GM23338 (cell line): Measurements from ENCODE around the gene BCAS3.

ENCODE experiments used
- CREB1 ChIP-seq: fragments of 250-450 bp; sonication (Bioruptor Pico); IDR thresholded peaks from 2 replicates; pipeline ENCODE4 v1.5.0; 2020; ENCODE audit warnings: low read depth, mild to moderate bottlenecking, moderate library complexity
- EZH2 ChIP-seq: fragments of 200-600 bp; sonication (generic); IDR thresholded peaks from one replicate; pipeline ENCODE4 v1.8.0; 2017; ENCODE audit warnings: antibody characterized with exemption, mild to moderate bottlenecking, low read depth; ENCODE audit not compliant: unreplicated experiment
- EZH2phosphoT487 ChIP-seq: fragments of 200-600 bp; sonication (generic); IDR thresholded peaks from one replicate; pipeline ENCODE4 v1.8.1; 2018; ENCODE audit warnings: antibody characterized with exemption; ENCODE audit not compliant: unreplicated experiment
- JUNB ChIP-seq: IDR thresholded peaks from one replicate; pipeline ENCODE4 v1.6.1; 2016; ENCODE audit warnings: antibody characterized with exemption; ENCODE audit not compliant: unreplicated experiment
- NANOG ChIP-seq: IDR thresholded peaks from 2 replicates; pipeline ENCODE4 v1.6.1; 2016; ENCODE audit warnings: antibody characterized with exemption, borderline replicate concordance
- POLR2AphosphoS5 ChIP-seq: IDR thresholded peaks from 2 replicates; pipeline ENCODE4 v1.6.1; 2016; ENCODE audit warnings: antibody characterized with exemption, low read depth
- STAT1 ChIP-seq: IDR thresholded peaks from one replicate; pipeline ENCODE4 v1.6.1; 2016; ENCODE audit warnings: antibody characterized with exemption; ENCODE audit not compliant: unreplicated experiment
- ZNF114 ChIP-seq: fragments of 250-450 bp; sonication (Bioruptor Pico); IDR thresholded peaks from 2 replicates; pipeline ENCODE4 v1.5.0; 2020; ENCODE audit warnings: mild to moderate bottlenecking, moderate library complexity
- TF ChIP-seq, protein P1 (sequence below), 2 experiments: fragments of 200-600 bp in 1 of 2; sonication (generic) in 1 of 2; conservative IDR thresholded peaks; 2 replicates each; pipeline versions ENCODE4 v1.5.1 to v1.6.1; 2016 to 2017; ENCODE audit warnings: antibody characterized with exemption in 2 of 2, low read depth in 2 of 2, mild to moderate bottlenecking in 2 of 2, moderate library complexity in 1 of 2
- TF ChIP-seq, protein P2 (sequence below): IDR thresholded peaks from one replicate; pipeline ENCODE4 v1.6.1; 2018; ENCODE audit warnings: antibody characterized with exemption; ENCODE audit not compliant: unreplicated experiment
- TF ChIP-seq, protein P3 (sequence below): IDR thresholded peaks from 2 replicates; pipeline ENCODE4 v1.6.1; 2016; ENCODE audit warnings: antibody characterized with exemption

DNA sequence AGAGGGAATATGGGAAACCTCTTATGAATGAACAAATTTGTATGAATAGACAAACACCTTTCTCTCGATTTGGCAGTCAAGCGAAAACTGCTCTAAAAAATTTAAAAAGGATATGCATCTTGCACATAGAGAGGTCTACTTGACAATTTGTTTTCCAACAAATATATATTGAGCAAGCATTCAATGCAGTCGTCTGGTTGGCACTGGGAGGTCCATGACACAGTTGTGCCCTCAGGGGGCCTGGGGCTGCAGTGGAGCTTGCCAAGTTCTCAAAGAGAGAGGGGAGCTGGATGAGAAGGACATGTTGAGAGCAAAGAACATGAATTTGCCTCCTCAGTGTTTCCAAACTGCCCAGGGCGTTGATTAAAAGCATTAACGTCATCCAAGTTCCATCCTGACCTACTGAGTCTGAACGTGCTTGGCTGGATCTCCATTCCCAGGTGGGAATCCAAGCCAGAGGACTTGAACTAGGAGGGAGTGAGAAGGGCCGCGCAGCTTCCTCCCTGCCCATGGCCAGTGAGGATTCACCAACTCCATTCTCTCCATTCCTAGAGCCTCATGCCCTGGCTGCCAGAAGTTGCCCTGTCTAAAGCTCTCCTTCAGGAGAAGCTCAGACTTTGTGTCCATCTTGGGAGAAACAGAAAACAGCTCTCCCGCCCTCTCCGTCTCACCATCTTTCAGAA lies 746.5 kb downstream of the BCAS3 start:
- TF ChIP-seq POLR2AphosphoS5 (no peak), EZH2phosphoT487 (no peak), EZH2 (no peak), ZNF114 (no peak), NANOG (no peak), JUNB (no peak), CREB1 (no peak), STAT1 (no peak)
- TF ChIP-seq, protein P1, sequence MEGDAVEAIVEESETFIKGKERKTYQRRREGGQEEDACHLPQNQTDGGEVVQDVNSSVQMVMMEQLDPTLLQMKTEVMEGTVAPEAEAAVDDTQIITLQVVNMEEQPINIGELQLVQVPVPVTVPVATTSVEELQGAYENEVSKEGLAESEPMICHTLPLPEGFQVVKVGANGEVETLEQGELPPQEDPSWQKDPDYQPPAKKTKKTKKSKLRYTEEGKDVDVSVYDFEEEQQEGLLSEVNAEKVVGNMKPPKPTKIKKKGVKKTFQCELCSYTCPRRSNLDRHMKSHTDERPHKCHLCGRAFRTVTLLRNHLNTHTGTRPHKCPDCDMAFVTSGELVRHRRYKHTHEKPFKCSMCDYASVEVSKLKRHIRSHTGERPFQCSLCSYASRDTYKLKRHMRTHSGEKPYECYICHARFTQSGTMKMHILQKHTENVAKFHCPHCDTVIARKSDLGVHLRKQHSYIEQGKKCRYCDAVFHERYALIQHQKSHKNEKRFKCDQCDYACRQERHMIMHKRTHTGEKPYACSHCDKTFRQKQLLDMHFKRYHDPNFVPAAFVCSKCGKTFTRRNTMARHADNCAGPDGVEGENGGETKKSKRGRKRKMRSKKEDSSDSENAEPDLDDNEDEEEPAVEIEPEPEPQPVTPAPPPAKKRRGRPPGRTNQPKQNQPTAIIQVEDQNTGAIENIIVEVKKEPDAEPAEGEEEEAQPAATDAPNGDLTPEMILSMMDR (conservative IDR thresholded peaks at IDR 0.05; ENCODE audit: low read depth in 2 of 2): no peak
- TF ChIP-seq, protein P2, sequence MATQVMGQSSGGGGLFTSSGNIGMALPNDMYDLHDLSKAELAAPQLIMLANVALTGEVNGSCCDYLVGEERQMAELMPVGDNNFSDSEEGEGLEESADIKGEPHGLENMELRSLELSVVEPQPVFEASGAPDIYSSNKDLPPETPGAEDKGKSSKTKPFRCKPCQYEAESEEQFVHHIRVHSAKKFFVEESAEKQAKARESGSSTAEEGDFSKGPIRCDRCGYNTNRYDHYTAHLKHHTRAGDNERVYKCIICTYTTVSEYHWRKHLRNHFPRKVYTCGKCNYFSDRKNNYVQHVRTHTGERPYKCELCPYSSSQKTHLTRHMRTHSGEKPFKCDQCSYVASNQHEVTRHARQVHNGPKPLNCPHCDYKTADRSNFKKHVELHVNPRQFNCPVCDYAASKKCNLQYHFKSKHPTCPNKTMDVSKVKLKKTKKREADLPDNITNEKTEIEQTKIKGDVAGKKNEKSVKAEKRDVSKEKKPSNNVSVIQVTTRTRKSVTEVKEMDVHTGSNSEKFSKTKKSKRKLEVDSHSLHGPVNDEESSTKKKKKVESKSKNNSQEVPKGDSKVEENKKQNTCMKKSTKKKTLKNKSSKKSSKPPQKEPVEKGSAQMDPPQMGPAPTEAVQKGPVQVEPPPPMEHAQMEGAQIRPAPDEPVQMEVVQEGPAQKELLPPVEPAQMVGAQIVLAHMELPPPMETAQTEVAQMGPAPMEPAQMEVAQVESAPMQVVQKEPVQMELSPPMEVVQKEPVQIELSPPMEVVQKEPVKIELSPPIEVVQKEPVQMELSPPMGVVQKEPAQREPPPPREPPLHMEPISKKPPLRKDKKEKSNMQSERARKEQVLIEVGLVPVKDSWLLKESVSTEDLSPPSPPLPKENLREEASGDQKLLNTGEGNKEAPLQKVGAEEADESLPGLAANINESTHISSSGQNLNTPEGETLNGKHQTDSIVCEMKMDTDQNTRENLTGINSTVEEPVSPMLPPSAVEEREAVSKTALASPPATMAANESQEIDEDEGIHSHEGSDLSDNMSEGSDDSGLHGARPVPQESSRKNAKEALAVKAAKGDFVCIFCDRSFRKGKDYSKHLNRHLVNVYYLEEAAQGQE: no peak
- TF ChIP-seq, protein P3, sequence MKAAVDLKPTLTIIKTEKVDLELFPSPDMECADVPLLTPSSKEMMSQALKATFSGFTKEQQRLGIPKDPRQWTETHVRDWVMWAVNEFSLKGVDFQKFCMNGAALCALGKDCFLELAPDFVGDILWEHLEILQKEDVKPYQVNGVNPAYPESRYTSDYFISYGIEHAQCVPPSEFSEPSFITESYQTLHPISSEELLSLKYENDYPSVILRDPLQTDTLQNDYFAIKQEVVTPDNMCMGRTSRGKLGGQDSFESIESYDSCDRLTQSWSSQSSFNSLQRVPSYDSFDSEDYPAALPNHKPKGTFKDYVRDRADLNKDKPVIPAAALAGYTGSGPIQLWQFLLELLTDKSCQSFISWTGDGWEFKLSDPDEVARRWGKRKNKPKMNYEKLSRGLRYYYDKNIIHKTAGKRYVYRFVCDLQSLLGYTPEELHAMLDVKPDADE: no peak
